ENCODE data around the gene IQCH.
"Not testable (repeated sequence)": the region's sequence is repeated elsewhere in the genome, so short reads cannot be mapped to it uniquely, and the experiment has no call there.

Gene IQCH

GRCh38 chr15:67401336-67401735, 146.8 kb downstream of the IQCH start:
- DNase-seq, result no peak

- no peak for DNase-seq
These were observed 149.0 kb downstream of the IQCH start for GRCh38 chr15:67403428-67404154.

GRCh38 chr15:67405208-67406191, 150.9 kb downstream of the IQCH start:
- DNase-seq, result no peak

GRCh38 chr15:67406257-67406861, 151.8 kb downstream of the IQCH start:
- no peak for DNase-seq

GRCh38 chr15:67407786-67408185, 153.2 kb downstream of the IQCH start:
- no peak for DNase-seq

GRCh38 chr15:67409175-67409574, 154.6 kb downstream of the IQCH start:
- no peak for DNase-seq

- DNase-seq, result no peak
These were observed 156.9 kb downstream of the IQCH start for GRCh38 chr15:67411486-67411885.

GRCh38 chr15:67413770-67414390, 159.3 kb downstream of the IQCH start:
- DNase-seq, result no peak

GRCh38 chr15:67415181-67415580, 160.6 kb downstream of the IQCH start:
- no peak for DNase-seq

- DNase-seq, result no peak
These were observed 162.3 kb downstream of the IQCH start for GRCh38 chr15:67416891-67417290.

- DNase-seq, result no peak
These were observed 165.1 kb downstream of the IQCH start for GRCh38 chr15:67419705-67420104.

GRCh38 chr15:67420137-67420536, 165.6 kb downstream of the IQCH start:
- no peak for DNase-seq

- DNase-seq, result no peak
These were observed 166.5 kb downstream of the IQCH start for GRCh38 chr15:67421105-67421504.

- no peak for DNase-seq
These were observed 167.7 kb downstream of the IQCH start for GRCh38 chr15:67422296-67422695.

GRCh38 chr15:67433495-67434099, 179.0 kb downstream of the IQCH start:
- peak; percentile 26 to 31 for DNase-seq

GRCh38 chr15:67436351-67437250, 182.0 kb downstream of the IQCH start:
- not testable (repeated sequence) for DNase-seq

GRCh38 chr15:67444100-67444499, 189.5 kb downstream of the IQCH start:
- DNase-seq, result no peak

- DNase-seq, result no peak
These were observed 191.9 kb downstream of the IQCH start for GRCh38 chr15:67446449-67446848.

- not testable (repeated sequence) for DNase-seq
These were observed 193.8 kb downstream of the IQCH start for GRCh38 chr15:67448372-67448771.

GRCh38 chr15:67453703-67454102, 199.1 kb downstream of the IQCH start:
- DNase-seq, result not testable (repeated sequence)

Measured in stimulated activated CD4-positive, alpha-beta T cell treated with anti-CD3 and anti-CD28 coated beads, Interleukin-2, amount 100 ng/mL, for 48 hours (primary cell).